ENCODE measurements around the gene P4HB.

The P4HB gene

DNA sequence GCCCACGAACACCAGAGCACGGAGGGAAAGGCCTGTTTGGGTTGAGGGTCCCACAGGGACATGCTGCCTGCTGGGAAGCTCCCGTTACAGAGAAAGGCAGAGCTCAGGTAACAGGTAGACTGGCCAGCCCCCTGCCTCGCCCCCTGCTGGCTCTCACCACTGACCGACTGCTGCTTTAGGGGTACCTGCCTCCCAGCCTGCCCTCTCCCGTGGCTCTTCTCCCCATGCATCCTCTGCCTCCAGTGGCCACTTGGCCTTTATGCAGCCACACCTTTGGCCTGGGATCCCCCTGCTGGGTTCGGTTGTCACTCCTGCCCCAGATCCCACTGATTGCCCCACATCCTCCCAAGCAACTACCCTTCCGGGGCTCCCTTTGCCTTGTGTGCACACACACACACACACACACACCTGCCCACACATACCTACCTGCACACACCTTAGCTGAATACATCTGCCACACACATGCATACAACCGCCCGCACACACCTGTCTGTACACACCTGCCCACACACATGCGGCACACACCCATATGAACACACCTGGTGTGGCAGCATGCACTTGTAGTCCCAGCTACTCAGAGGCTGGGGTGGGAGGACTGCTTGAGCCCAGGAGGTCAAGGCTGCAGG lies 34.4 kb downstream of the P4HB start:
- H3K9me3 Mint-ChIP-seq, result no peaks in the 10 kb centered on the region
- no peak overlapping the region for H3K4me3 Mint-ChIP-seq
- H3K4me1 Mint-ChIP-seq, result peaks cover 5% of the 10 kb centered on the region
- peak overlapping the region in 1 of 3 experiments; percentile 18 for H3K27ac Mint-ChIP-seq
- TF ChIP-seq, protein P1, sequence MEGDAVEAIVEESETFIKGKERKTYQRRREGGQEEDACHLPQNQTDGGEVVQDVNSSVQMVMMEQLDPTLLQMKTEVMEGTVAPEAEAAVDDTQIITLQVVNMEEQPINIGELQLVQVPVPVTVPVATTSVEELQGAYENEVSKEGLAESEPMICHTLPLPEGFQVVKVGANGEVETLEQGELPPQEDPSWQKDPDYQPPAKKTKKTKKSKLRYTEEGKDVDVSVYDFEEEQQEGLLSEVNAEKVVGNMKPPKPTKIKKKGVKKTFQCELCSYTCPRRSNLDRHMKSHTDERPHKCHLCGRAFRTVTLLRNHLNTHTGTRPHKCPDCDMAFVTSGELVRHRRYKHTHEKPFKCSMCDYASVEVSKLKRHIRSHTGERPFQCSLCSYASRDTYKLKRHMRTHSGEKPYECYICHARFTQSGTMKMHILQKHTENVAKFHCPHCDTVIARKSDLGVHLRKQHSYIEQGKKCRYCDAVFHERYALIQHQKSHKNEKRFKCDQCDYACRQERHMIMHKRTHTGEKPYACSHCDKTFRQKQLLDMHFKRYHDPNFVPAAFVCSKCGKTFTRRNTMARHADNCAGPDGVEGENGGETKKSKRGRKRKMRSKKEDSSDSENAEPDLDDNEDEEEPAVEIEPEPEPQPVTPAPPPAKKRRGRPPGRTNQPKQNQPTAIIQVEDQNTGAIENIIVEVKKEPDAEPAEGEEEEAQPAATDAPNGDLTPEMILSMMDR (IDR thresholded peaks at IDR 0.05; ENCODE audit: unreplicated experiment in 3 of 3), result no peak
- no peaks in the 10 kb centered on the region for H3K27me3 Mint-ChIP-seq (ENCODE audit: low read depth)
- peaks cover 3% of the 10 kb centered on the region for H3K36me3 Mint-ChIP-seq (ENCODE audit: low read depth)

DNA sequence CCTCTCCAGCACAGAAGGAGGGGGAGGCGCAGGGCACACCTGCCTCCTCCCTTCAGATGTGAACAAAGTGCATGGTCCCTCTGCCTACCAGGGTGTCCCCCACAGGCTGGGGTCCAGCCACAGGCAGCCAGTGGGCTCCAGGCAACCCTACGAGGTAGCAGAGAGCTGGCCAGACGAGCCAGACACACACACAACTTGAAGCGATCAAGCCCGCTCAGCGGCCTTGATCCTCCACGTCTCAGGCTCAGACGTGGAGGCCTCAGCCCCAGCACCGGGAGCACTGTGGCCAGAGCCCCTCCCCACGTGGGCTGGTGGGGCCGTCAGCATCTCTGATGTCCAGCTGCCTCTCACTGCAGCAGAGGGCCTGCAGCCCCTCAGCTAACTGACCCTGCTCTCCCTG lies 35.7 kb downstream of the P4HB start:
- no peaks in the 10 kb centered on the region for H3K9me3 Mint-ChIP-seq
- H3K4me3 Mint-ChIP-seq, result no peak overlapping the region

DNA sequence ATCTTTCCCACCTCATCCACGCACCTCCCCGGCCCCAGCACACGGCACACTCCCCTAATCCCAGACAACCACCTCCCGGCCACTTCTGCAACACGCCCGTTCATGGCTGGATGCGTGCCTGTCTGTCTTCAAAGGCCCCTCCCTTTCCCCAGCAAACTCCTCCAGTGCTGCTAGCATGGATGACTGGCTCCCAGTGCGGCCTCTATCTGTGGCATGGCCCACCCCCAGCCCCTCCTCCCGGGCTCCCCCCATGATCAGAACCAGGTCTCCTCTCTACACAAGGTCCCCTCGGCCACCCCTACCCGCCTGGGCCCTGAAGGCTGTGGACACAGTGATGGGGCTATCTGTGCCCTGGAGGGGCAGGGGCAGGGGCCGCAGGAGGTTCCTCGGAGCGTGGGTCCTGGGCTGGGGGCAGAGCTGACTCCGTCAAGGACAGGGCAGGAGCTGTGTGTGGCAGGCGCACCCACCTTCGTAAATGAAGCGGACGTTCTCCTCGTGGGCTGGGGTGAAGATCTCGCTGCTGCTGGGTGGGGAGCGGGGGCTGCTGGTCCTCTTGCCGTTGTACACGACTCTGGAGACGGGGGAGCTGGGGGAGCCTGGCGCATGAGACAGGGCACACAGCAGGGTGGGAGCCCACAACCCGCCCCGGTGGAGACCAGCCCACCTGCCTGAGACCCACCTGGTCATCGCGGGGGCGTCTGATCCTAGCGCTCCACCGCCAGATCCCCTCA lies 36.4 kb downstream of the P4HB start:
- H3K27ac Mint-ChIP-seq, result peak overlapping the region in 1 of 3 experiments; percentile 72
- peaks cover 3% of the 10 kb centered on the region for H3K27me3 Mint-ChIP-seq (ENCODE audit: low read depth)
- H3K4me3 Mint-ChIP-seq, result no peak overlapping the region
- peaks cover 5% of the 10 kb centered on the region for H3K4me1 Mint-ChIP-seq
- TF ChIP-seq, protein P1 (IDR thresholded peaks at IDR 0.05; ENCODE audit: unreplicated experiment in 3 of 3), result no peak
- peaks cover 3% of the 10 kb centered on the region for H3K36me3 Mint-ChIP-seq (ENCODE audit: low read depth)
- no peaks in the 10 kb centered on the region for H3K9me3 Mint-ChIP-seq

More for the DNA sequence above, 35.7 kb downstream of the P4HB start:
- TF ChIP-seq, protein P1 (IDR thresholded peaks at IDR 0.05; ENCODE audit: unreplicated experiment in 3 of 3), result no peak
- H3K27me3 Mint-ChIP-seq (ENCODE audit: low read depth), result no peaks in the 10 kb centered on the region
- peaks cover 5% of the 10 kb centered on the region for H3K4me1 Mint-ChIP-seq
- H3K27ac Mint-ChIP-seq, result no peak overlapping the region
- peaks cover 3% of the 10 kb centered on the region for H3K36me3 Mint-ChIP-seq (ENCODE audit: low read depth)

DNA sequence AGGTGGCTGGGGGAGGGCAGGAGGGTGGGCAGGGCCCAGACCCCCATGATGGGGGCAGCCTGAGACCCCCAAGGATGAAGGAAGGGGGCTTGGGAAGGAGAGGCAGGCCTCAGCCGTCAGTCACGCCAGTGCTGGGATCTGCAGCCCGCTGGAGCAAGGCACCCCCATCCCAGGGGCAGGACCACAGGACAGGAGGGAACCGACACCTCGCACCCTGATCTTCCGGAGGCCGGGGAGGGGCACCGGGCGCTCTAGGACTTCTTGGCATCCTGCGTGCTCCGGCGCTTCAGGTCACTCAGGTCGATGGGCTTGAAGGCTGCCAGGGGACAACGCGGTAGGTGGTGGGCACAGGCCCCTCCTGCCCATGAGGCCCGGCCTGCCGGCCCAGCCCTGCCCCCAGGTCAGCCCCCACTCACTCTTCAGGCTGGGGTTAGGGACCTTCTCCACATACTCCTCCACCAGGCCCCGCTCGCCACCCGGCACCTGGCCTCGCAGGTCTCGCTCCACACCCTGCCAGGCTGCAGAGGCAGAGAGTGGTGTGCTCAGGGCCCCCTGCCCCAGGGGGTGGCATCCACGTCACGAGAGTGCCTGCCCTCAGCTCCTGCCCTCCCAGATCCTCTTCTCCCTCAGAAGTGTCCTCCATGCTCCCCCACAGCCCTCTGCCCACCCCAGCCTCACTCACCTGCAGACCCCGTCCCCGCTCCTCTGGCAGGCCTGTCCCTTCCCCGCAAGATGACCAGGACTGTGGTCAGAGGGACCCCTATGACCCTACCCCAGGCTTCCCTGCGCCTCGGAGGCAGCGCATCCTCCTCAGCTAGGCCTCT lies 37.1 kb downstream of the P4HB start:
- TF ChIP-seq, protein P1 (IDR thresholded peaks at IDR 0.05; ENCODE audit: unreplicated experiment in 3 of 3), result no peak
- H3K27me3 Mint-ChIP-seq (ENCODE audit: low read depth), result peaks cover 3% of the 10 kb centered on the region
- peaks cover under 1% of the 10 kb centered on the region for H3K4me1 Mint-ChIP-seq
- H3K27ac Mint-ChIP-seq, result peak overlapping the region in 1 of 3 experiments; percentile 72
- H3K36me3 Mint-ChIP-seq (ENCODE audit: low read depth), result peaks cover 3% of the 10 kb centered on the region
- H3K9me3 Mint-ChIP-seq, result no peaks in the 10 kb centered on the region
- H3K4me3 Mint-ChIP-seq, result no peak overlapping the region

DNA sequence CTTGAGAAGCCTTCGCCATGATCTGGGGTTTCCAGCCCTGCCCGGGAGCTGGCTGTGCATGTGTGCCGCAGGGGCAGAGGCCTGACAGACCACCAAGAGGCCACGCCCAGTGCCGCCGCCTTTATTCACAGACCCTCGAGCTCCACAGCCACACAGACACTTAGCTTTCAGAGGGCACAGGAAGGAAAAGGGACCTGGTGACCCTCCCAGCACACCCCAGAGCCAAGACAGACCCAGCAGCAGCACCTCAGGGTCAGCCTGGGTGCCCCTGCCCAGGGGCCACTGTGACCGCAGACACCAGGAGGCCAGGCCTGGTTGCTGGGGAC lies 38.1 kb downstream of the P4HB start:
- TF ChIP-seq, protein P1 (IDR thresholded peaks at IDR 0.05; ENCODE audit: unreplicated experiment in 3 of 3), result no peak
- no peak overlapping the region for H3K27ac Mint-ChIP-seq
- H3K4me1 Mint-ChIP-seq, result no peaks in the 10 kb centered on the region
- no peaks in the 10 kb centered on the region for H3K9me3 Mint-ChIP-seq
- no peak overlapping the region for H3K4me3 Mint-ChIP-seq
- H3K27me3 Mint-ChIP-seq (ENCODE audit: low read depth), result peaks cover 3% of the 10 kb centered on the region
- H3K36me3 Mint-ChIP-seq (ENCODE audit: low read depth), result peaks cover 3% of the 10 kb centered on the region
